ENCODE data around the gene H2AZ2.

The H2AZ2 gene

DNA sequence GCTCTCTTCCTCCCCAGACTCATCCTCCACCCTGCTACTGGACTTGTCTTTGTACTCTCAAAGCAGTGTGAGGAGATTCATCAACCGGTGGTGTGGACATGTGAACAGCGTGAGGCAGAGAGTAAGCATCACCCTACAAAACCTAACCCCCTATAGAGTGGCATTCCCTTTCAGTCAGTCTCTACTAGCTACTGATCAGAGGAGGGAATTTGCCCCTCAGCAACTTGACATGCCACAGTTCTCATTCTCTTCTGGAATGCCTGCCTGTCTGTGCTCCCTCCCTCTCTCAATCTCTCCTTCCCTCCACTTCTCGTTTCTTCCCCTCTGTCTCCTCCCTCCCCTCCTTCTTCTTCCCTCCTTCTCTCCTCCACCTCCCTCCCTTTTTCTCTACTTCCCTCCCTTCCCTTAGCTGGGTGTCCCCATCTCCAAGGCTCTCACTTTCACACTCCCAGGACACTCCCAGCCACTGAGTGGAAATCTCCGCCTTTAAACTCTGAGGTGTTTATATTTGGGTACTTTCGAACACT, 24.6 kb downstream of the H2AZ2 start:
- POLR2A ChIA-PET = interaction anchor here (2.3 kb wide), 1 partner anchor 25 kb away, joined by 13 read pairs; the partner anchor contains the start of gene H2AZ2
- no peak for DNase-seq (ENCODE audit: extremely low spot score)
- CTCF ChIA-PET = no interaction called here
- no peak for TF ChIP-seq ZNF384 (IDR thresholded peaks at IDR 0.05)
- no peak for TF ChIP-seq HDGF (IDR thresholded peaks at IDR 0.05; ENCODE audit: borderline replicate concordance)
- TF ChIP-seq FOXA1 (IDR thresholded peaks at IDR 0.05) = no peak
- TF ChIP-seq, protein P1, sequence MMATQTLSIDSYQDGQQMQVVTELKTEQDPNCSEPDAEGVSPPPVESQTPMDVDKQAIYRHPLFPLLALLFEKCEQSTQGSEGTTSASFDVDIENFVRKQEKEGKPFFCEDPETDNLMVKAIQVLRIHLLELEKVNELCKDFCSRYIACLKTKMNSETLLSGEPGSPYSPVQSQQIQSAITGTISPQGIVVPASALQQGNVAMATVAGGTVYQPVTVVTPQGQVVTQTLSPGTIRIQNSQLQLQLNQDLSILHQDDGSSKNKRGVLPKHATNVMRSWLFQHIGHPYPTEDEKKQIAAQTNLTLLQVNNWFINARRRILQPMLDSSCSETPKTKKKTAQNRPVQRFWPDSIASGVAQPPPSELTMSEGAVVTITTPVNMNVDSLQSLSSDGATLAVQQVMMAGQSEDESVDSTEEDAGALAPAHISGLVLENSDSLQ (IDR thresholded peaks at IDR 0.05) = no peak
- TF ChIP-seq TARDBP (IDR thresholded peaks at IDR 0.05) = no peak
- no peak for TF ChIP-seq L3MBTL2 (conservative IDR thresholded peaks at IDR 0.05)
- no peak for TF ChIP-seq ARNT (IDR thresholded peaks at IDR 0.05)

DNA sequence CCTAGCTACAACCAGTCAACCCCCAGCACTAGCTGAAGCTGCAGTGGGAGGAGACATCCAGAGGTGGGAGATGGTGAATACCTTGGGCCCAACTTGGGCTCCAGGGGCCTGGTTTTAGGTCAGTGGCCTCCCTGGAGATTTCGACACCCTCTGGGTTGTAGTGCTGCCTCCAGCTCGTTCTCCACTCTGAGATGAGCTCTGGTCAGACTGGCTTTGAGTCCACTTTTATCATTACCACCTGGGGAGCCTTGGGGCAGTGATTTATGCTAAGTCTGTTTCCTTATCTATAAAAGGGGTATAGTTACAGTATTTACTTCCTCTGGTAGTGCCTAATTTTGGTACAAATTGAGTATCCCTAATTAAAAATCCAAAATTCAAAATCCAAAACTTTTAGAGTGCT, 28.6 kb downstream of the H2AZ2 start:
- POLR2A ChIA-PET = interaction anchor here (0.7 to 1.5 kb wide), 3 partner anchors 14 to 29 kb away, joined by 3 to 7 read pairs (median 6); partner anchors contain the start of genes H2AZ2 and PPIA

DNA sequence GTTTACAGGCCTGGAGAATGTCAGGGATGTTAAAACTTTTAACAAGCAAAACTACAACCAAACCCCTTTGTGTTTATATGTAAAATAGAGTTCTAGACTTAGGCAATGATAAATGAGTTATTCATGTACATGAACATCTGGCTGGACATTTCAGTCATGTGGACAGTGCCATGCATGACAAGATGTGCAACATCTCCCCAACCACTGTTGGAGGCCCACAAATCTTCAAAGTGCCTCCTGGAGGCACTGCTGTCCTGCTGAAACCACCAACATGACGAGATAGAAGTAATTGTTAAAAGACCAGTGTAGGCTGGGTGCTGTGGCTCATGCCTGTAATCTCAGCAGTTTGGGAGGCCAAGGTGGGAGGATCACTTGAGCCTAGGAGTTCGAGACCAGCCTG, 33.0 kb downstream of the H2AZ2 start:
- CTCF ChIA-PET = no interaction called here
- no peak for DNase-seq (ENCODE audit: extremely low spot score)
- POLR2A ChIA-PET = no interaction called here
- TF ChIP-seq SUZ12 (IDR thresholded peaks at IDR 0.05) (no peak), CTBP1 (IDR thresholded peaks at IDR 0.05; ENCODE audit: borderline replicate concordance) (no peak), ELF4 (IDR thresholded peaks at IDR 0.05) (no peak), ARNT (IDR thresholded peaks at IDR 0.05) (no peak), ZNF384 (IDR thresholded peaks at IDR 0.05) (no peak), BHLHE40 (IDR thresholded peaks at IDR 0.05; ENCODE audit: borderline replicate concordance) (no peak), NFRKB (IDR thresholded peaks at IDR 0.05) (no peak), FOXK2 (IDR thresholded peaks at IDR 0.05) (no peak), FOXA1 (IDR thresholded peaks at IDR 0.05) (no peak), SP1 (IDR thresholded peaks at IDR 0.05) (no peak), HDGF (IDR thresholded peaks at IDR 0.05; ENCODE audit: borderline replicate concordance) (no peak), FOXM1 (IDR thresholded peaks at IDR 0.05; ENCODE audit: borderline replicate concordance) (no peak), TARDBP (IDR thresholded peaks at IDR 0.05) (no peak), L3MBTL2 (conservative IDR thresholded peaks at IDR 0.05) (no peak), LEF1 (IDR thresholded peaks at IDR 0.05; ENCODE audit: borderline replicate concordance) (no peak)
- TF ChIP-seq, protein P1 (IDR thresholded peaks at IDR 0.05) = no peak

More for the DNA sequence above, 28.6 kb downstream of the H2AZ2 start:
- peak; percentile 31 for DNase-seq (ENCODE audit: extremely low spot score)
- TF ChIP-seq, protein P1 (IDR thresholded peaks at IDR 0.05) = peak; percentile 73
- no peak for TF ChIP-seq BHLHE40 (IDR thresholded peaks at IDR 0.05; ENCODE audit: borderline replicate concordance)
- CTCF ChIA-PET = interaction anchor here (0.6 kb wide), 1 partner anchor 26 kb away, joined by 3 read pairs; no protein-coding TSS in a partner anchor

DNA sequence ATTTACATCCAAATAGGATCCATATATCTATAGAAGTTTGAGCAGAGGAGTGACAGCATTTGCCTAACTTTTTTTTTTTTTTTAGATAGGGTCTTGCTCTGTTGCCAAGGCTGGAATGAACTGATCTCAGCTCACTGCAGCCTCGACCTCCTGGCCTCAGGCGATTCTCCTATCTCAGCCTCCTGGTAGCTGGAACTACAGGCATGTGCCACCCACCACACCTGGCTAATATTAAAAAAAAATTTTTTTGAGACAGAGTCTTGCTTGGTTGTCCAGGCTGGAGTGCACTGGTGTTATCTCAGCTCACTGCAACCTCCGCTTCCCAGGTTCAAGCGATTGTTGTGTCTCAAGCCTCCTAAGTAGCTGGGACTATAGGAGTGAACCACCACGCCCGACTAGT, 36.3 kb downstream of the H2AZ2 start:
- no peak for DNase-seq (ENCODE audit: extremely low spot score)
- ChIA-PET POLR2A (no interaction called here), CTCF (no interaction called here)
- TF ChIP-seq BHLHE40 (IDR thresholded peaks at IDR 0.05; ENCODE audit: borderline replicate concordance) (no peak), CTBP1 (IDR thresholded peaks at IDR 0.05; ENCODE audit: borderline replicate concordance) (no peak), HDGF (IDR thresholded peaks at IDR 0.05; ENCODE audit: borderline replicate concordance) (no peak)

DNA sequence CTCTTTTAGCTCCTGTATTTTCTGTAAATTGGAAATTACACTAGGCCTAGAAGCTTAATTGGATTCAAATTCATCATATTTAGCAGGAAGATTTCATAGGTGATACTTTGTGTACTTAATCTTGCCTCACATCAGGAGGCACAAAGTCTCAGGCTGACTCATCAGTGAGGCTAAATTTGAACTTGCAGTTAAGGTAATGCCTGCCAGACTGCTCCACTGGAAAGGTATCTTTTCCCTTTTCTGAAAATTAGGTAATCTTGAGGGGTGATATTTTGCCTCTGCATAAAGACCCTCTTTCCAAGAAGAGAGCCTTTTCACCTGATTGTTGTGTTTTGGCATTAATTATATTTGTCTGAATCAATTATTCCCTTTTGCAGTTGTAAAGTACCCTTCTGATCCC, 36.8 kb downstream of the H2AZ2 start:
- ChIA-PET POLR2A (no interaction called here), CTCF (no interaction called here)

DNA sequence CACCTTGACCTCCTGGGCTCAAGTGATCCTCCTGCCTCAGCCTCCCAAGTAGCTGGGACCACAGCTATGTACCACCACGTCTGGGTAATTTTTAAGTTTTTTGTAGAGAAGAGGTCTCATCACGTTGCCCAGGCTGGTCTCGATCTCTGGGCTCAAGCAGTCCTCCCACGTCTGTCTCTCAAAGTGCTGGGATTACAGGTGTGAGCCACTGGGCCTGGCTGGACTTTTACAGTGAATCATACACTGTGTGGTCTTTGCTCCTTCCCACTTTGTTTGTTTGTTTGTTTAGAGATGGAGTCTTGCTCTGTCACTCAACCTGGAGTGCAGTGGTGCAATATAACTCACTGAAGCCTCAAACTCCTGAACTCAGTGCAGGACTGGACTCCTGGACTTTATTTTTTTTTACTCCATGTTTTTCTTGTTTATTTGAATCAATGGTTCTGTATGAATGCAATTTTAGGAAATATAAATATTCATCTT, 38.9 kb downstream of the H2AZ2 start:
- TF ChIP-seq HDGF (IDR thresholded peaks at IDR 0.05; ENCODE audit: borderline replicate concordance) = no peak
- no peak for TF ChIP-seq ARNT (IDR thresholded peaks at IDR 0.05)
- TF ChIP-seq, protein P1 (IDR thresholded peaks at IDR 0.05) = peak; percentile 60
- CTCF ChIA-PET = no interaction called here
- POLR2A ChIA-PET = no interaction called here
- DNase-seq (ENCODE audit: extremely low spot score) = no peak

More for the DNA sequence above, 36.8 kb downstream of the H2AZ2 start:
- TF ChIP-seq FOXM1 (IDR thresholded peaks at IDR 0.05; ENCODE audit: borderline replicate concordance) = no peak
- TF ChIP-seq CTBP1 (IDR thresholded peaks at IDR 0.05; ENCODE audit: borderline replicate concordance) = no peak
- no peak for TF ChIP-seq NFRKB (IDR thresholded peaks at IDR 0.05)
- DNase-seq (ENCODE audit: extremely low spot score) = no peak

DNA sequence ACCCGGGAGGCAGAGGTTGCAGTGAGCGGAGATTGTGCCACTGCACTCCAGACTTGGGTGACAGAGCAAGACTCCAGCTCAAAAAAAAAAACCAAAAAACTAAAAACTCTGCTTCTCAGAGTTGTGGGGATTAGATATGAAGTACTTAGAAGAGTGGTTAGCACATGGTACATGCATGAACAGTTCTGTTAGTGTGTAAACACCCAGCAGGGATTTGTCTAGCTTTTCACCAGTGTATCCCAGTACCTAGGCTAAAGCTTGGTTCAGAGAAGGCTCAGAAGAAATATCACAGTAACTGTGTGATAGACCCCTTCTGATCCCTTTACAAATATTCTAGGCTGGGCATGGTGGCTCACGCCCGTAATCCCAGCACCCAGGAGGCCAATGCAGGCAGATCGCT, 41.9 kb downstream of the H2AZ2 start:
- ChIA-PET POLR2A (interaction anchor here (1.4 to 3.5 kb wide), 3 partner anchors 9 to 42 kb away, joined by 5 to 26 read pairs (median 6); partner anchors contain the start of gene H2AZ2), CTCF (no interaction called here)
- no peak for DNase-seq (ENCODE audit: extremely low spot score)
- TF ChIP-seq FOXK2 (IDR thresholded peaks at IDR 0.05) (no peak), FOXA1 (IDR thresholded peaks at IDR 0.05) (no peak), ARNT (IDR thresholded peaks at IDR 0.05) (no peak)

Data from HEK293T (cell line).